Heart left ventricle (tissue), 13 donors: ENCODE measurements around the gene IGSF9.

Source experiments
- CTCF ChIP-seq, 12 donors: fragments of 200-600 bp; sonication (generic) in 4 of 12; IDR thresholded peaks; one replicate each; pipeline versions ENCODE4 v1.5.0 to v1.8.0; 2018 to 2022; ENCODE audit warnings: antibody characterized with exemption in 12 of 12, mild to moderate bottlenecking in 5 of 12
- POLR2A ChIP-seq, 2 donors: fragments of 450-650 bp; IDR thresholded peaks; one replicate each; pipeline ENCODE4 v1.6.1; 2017; ENCODE audit warnings: antibody characterized with exemption in 2 of 2, mild to moderate bottlenecking in 2 of 2, moderate library complexity in 2 of 2
- donor health status: ischemic (EF 13 %, LVEDD 7.1; RV severe dilation, severe dysfunction).
- donor health status: DM: no; HTN: yes; CAD: no.
- donor health status: DM: no; HTN: no; CAD: no.
- donor health status: ischemic (EF 25% LVEDD 6.9; RV normal size, moderate dysfunction).
- donor health status: ischemic (EF 25% LVEDD 5.7; RV mildly dilated, moderate dysfunction).
- donor health status: ischemic (EF 35%, LVEDD 5.7; RV mildly dilated, moderate dysfunction).
- donor health status: nonischemic (EF 11% LVEDD 7.7; RV severe dilation, severe dysfunction).
- donor health status: DM: yes; HTN: yes; CAD: no.
- donor health status: PGD.
- donor health status: ischemic (EF 29% LVEDD 5.4; RV normal size, mild dysfunction).
- donor health status: nonischemic (EF 23%, LVEDD 6.1; RV moderate dilation, normal function).

- no peak for TF ChIP-seq CTCF (IDR thresholded peaks at IDR 0.05)
- TF ChIP-seq POLR2A (IDR thresholded peaks at IDR 0.05): no peak
These were observed 37.1 kb downstream of the IGSF9 start for GRCh38 chr1:159908031-159908940.
